TTC549 (cell line): Measurements from ENCODE around the gene ETV6.

Source experiments
- FAIRE-seq: peaks from 2 replicates; lab custom pipeline; 2012; peaks lifted over from hg19 to GRCh38; lab: Jason Lieb, UNC

Gene ETV6

DNA sequence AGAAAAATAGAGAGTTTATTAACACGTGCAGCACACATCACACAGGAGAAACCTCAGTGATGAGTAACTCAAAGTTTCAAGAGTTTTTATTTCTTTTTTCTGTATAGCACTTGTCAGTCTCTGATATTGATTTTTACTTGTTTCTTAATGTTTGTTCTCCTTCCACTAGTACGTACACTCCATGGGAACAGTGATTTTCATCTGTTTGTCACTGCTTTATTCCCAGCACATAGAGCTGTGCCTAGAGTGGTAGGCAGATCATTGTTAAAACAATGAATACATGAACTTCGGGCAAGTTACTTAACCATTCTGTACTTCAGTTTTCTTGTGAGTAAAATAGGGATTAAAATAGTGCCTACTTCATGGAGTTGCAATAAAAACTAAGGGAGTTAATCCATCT is 46.6 kb downstream of the ETV6 start:
- FAIRE-seq, result no peak

DNA sequence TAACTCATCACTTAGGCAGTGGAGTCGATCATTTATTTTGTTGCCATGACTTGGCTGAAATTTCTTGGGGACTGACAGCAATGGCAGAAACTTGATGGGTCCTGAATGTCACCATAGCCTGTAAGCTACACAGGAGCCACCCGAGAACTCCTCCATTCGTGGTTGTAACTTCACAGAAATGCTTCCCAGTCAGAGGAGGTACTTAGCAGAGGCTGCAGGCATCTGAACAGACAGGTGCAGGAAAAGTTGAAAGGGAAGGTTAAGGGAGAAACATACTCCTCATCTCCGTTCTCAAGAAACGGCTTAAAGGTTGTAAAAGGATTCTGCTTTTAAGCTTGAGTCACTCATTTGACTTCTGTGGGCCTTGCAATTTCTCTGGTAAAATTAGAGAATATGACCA is 47.7 kb downstream of the ETV6 start:
- FAIRE-seq, result no peak

DNA sequence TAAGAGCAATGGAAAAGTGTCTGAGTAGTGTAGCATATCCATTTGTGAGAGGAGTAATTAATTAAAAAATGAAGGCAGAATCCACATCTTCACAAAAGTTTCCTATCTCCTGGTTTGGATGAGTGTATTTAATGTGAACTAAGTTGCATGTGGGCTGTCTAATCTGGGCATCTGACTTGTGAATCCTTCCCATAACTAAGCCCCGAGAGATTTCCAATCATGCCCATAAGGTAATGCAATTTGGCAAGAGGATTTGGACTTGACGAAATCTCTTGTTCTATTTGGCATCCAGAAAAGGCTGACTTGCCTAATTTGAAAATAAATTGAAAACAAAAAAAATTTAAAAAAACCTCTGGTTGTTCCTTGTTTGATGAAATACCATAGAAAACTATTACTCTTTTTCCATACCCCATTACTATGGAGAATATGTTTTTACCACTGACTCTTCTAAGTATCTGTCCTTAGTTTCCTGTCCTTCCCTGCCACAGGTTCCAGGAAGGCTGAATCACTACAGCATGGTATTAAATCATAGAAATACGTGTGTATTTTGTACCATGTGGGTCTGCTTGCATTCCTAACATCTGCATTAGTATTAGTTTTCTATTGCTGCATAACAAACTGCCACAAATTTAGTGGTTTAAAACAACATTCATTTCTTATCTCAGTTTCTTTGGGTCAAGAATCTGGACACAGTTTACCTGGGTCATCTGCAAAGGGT is 48.4 kb downstream of the ETV6 start:
- FAIRE-seq, result no peak

DNA sequence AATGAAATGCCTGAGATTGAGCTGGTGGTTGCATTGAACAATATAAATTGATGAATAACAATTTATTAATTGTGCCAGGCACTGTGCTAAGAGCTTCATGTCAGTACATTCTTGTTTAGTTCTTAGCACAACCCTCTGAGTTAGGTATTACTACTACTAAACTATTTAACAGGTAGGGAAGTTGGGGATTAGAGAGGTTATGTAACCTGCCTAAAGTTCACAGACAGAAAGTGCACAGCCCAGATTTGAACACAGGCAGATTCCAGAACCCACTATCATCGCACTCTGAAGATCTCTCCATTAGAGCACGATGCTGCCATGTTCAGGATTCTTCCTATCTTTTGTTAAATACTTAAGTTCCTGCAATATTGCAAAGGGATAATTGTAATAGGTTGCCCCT is 49.3 kb downstream of the ETV6 start:
- no peak for FAIRE-seq

DNA sequence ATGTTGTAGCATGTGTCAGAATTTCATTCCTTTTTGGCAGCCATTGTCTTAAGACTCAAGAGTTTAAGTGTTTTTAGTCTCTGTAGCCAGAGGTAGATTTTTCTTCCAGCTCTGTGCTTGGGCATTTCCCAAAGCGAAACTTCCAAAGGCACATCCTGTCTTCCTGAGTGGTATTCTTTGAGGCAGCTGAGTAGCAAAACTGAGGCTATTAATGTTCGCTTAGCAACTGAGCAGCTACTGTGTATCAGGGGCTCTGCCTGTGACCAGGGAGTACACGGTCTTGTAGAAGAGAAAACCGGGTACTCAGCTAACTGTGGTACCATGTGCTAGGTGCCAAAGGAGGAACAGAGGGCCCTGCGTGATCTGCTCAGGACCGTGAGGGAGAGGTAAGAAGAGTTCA is 52.0 kb downstream of the ETV6 start:
- no peak for FAIRE-seq

DNA sequence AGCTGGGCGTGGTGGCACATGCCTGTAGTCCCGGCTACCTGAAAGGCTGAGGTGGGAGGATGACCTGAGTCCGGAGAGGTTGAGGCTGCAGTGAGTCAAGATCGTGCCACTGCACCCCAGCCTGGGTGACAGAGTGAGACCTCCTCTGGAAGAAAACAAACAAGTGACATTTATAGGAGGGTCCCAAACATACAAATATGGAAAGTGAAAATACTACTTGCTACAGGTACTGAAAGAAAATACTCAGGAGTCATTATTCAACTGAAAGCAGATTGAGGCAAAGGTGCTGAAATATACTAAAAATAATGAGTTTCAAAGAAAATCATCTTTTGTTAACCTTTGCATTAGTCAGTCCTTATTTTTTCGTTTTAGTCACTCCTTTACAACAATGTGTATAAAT is 53.5 kb downstream of the ETV6 start:
- FAIRE-seq, result no peak

DNA sequence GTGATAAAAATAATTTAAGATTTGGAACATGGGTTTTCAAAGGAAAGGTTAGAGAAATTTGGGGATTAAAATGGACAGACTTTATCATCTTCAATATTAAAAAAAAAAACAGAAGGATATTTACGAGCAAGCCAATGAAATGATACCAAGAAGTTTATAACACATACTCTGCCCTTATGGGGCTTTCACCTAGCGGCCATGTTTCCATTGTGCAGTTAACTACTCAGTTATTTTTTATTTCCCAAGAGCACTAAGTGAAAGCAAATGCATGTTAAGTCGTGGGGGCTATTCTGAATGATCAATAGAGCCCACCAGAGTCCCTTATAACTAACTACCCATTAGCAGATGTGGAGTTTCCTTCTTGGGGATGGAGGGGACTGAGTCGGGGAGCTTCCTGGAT is 53.9 kb downstream of the ETV6 start:
- FAIRE-seq, result no peak

DNA sequence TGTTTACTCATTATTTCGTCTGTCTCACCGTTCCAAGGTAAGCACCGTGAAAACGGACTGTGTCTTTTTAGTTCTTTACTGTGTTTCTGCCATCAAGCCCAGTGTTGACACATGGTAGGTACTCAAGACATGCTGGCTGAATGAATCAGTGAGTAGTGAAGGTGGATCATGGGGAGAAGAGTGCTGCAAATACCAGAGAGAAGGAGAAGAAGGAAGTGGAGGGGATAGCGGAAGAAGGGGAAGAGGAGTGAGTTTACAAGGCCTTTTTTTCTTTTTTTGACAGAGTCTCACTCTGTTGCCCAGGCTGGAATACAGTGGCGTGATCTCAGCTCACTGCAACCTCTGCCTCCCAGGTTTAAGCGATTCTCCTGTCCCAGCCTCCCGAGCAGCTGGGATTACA is 54.6 kb downstream of the ETV6 start:
- no peak for FAIRE-seq

DNA sequence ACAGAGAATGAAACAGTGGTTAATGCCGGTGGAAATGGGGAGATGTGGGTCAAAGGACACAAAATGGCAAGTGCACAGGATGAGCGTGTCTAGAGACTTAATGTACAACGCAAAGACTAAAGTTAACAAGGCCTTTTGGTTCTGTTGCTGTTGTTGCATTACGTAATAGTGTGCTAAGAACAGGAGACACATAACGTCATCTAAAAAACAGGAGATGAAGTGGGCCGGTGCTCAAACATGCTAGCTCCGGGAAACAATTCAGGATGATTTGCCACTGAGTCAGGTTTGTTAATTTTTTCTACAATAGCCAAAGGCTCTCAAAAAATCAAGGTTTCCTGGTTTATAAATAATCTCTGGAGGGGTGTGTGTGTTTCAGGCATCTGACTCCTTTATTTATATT is 55.5 kb downstream of the ETV6 start:
- FAIRE-seq, result no peak

DNA sequence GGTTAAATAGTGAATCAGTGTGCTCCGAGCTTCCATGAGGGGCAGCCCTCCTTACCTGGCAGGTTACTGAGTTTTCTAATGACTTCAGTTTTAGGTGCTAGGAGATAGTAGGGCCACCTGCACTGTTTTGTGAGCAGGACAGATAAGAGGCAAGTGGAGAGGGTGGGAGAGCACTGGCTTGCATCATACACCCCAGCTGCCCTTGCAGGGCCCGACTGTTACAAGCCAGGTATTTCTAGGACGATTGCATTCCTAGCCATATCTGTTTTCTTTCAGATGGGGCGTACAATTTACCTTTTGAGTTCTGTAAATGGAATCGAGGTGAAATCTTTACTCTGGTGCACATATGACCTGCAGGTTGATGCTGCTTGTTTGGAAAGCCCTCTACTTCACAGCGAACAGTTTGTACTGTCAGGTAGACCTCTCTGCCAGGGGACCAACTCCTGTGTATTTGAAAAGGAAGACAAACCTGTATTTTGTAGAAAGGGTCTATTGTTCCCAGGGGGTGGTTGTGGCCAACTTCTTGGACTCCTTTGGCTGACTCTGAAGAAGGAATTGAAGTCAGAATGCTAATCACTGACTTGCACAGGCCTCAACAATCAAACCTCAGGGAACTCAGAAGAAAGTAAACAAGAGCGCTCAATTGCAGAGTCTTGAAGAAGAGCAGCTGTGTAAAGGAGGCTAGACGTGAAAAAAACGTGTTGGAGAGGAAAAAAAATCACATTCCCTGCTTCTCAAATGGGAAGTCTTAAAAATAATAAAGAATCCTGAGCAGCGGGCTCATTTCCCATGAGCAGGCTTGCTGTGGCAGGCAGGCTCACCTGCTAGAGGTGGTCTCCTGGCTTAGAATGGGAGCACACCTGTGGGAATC is 57.3 kb downstream of the ETV6 start:
- no peak for FAIRE-seq

DNA sequence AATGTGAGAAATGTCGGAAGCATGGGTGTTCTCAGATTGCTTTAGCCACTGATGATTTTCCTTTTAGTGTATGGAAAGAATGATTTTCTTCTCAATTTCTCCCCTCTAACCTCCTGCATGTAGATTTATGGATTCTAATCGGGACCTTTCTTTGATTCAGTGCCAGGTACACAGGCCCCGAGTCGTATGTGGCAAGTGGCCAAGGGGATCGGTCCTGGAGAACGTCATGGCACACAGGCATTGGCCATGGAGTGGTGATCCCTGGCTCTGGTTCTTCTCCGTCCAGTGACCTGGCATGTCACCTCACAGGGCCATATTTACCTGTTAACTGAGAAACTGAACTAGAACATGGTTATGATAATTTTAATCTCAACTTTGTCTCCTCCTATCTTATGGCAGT is 58.1 kb downstream of the ETV6 start:
- FAIRE-seq, result no peak

DNA sequence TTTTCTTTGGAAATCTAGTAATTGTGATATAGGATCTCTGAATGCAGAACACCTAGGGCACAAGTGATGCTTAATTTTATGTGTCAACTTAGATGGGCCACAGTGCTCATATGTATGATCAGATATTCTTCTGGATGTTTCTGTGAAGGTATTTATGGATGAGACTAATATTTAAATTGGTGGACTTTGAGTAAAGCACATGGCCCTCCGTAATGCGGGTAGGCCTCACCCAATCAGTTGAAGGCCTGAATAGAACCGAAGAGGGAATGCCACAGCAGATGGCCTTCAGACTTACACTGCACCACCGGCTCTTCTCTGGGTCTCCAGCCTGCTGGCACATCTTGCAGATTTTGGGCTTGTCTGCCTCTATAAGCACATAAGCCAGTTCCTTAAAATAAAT is 60.0 kb downstream of the ETV6 start:
- no peak for FAIRE-seq

DNA sequence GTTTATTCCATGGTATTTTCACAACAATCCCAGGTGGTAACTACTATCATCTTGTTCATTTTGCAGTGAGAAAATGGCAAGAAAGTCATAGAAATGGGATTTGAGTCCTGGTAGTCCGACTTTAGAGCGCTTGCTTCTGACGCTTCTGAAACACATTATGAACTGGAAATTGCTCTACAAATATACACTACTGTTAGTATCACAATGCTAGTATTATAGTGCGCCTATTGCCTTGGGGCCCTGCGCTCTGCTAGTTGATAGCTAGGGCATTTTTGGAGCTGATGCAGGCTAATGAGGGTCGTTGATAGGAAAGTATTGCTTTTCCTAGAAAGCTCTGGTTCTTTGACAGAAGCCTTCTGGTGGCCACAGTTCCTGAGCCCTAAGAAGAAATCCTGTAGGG is 61.0 kb downstream of the ETV6 start:
- FAIRE-seq, result no peak

DNA sequence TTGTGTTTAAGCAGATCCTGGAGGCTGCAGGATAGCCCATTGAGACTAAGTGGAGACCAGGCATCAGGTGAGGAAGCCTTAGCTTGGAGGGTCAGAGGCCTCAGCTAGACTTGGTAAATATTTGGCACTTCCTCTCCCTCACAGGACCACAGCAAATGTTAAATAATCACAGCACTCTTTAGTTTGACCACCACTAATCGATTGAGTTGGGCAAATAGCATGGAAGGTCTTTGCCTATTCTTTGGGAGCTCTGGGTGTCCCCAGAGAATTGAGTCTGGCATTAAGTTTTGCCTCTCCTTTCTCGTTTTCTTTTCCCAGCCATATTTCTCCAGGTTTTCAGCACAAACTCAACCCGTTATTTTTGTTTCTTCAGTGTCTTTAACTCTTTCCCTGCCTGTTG is 61.4 kb downstream of the ETV6 start:
- FAIRE-seq, result no peak

DNA sequence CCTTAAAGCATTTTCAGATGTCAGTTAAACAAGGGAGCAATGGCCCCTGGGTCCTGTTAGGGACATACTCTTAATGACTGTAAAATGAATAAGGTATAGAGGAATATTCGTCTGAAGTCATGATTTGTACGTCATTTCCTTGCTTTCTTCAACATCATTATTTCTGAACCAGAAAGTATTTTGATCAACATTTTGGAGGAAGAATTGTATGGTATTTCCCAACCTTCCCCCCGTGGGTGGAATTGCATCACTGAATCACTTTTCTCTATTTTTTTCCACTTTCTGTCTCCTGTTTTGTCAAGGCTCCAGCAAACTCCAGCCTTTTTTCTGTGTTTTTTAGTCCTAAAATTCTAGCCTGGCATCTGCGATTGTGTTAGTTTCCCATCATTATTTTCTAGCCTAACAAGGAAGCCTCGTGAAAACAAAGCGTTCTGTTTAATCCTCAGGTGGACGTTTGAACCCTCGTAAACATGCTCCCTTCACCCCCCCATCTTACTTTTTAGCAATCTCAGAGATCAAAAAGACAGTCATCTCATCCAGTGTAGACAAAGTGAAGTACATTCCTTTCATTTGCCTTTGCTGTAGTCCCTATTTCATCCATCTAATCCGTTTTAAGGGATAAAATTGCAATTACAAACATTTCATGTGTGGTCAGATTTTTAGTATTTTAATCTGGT is 62.3 kb downstream of the ETV6 start:
- no peak for FAIRE-seq

DNA sequence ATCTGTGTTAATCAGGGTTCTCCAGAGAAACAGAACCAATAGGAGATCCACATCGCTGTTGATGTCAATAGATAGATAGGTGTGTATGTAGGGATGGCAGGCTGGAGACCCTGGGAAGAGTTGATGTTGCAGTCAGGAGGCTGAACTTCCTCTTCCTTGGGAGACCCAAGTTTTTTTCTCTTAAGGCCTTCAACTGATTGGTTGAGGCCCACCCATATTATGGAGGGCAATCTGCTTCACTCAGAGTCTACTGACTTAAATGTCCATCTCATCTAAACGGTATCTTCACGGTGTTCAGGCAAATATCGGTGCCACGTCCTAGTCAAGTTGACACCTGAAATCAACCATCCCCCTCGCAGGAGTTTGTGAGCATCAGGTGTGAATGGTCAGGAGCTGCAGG is 63.0 kb downstream of the ETV6 start:
- FAIRE-seq, result no peak

DNA sequence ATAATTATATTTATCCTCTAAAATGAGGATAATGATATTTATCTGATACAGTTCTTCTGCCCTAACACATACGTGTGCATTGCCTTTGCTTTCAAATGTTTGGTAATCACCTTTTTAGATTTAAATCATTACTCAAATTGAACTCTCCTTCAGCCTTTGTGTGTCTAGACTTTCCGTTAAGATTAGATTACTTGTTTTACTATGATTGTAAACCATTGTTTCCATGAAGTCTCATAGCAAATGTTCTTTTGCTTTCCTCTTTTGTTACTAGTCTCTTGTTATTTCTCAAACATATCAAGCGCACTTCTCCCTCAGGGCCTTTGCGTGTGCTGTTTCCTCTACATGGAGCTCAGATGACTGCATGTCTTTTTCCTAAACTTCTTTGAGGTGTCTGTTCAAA is 63.7 kb downstream of the ETV6 start:
- no peak for FAIRE-seq

DNA sequence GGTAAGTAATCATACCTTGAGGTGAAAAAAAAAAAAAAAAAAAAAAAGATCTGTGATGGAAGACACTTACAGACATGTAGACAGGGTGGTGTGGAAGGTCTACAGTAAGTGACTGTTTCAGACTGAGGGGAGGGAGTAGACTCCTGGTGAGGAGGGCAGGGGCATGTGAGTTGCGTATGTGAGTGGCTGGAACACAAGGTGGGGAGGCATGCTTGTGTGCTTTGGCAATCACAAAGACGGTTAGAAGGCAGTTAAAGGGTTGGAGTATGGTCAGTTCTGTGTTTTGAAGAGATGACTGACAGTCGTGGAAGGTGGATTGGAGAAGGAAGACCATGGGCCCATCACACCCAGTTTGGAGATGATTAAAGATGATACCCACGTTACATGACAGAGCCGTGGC is 65.2 kb downstream of the ETV6 start:
- FAIRE-seq, result no peak

DNA sequence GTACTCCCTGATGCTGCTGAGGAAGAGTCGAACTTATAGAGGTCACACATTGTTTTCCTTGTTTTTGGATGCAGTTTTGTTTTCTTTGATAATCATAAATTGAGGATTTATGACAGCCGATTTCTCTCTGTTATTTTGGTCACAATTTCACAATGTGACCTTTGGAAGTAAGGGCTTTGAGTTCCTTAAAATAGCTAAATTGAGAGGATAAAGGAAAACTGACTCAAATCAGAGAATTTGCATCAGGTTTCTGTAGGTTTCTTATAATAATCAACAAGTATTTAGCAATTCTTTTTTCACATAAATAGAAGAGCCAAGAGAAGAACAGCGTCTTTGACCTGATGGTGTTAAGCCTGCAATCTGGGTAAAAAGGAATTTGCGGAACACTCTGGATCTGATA is 66.1 kb downstream of the ETV6 start:
- FAIRE-seq, result no peak

DNA sequence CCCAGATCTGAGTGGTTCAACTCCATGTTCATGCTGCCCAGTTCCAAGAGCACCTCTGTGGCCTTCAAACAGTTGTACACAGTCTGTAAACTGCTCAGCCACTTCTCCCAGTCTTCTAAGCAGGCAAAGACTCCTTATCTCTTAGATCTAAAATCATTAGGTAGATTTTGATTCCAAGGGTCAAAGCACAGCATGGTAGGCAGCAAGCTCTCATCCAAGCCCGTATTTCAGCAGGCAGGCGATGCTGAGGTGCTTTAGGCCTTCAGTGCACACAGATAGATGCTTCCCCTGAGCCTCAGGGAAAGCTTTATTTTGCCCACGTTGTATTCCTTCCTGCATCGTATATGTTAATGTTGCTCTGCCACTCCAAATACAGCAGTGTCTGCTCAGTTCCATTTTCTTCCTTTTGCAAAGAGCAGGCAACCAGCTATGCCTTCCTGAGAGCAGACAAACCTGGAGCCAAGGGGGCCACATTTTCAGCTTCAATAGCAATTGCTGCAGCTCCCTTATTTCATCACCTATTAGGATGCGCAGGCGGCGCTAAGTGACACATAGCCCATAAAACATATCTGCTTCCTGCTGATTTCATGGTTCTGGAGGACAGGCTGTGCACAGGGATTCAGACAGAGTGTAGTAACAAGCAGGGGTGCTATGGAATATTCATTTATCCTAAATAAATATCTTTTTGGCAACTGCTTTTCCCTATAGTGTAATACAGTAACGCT is 67.5 kb downstream of the ETV6 start:
- no peak for FAIRE-seq

DNA sequence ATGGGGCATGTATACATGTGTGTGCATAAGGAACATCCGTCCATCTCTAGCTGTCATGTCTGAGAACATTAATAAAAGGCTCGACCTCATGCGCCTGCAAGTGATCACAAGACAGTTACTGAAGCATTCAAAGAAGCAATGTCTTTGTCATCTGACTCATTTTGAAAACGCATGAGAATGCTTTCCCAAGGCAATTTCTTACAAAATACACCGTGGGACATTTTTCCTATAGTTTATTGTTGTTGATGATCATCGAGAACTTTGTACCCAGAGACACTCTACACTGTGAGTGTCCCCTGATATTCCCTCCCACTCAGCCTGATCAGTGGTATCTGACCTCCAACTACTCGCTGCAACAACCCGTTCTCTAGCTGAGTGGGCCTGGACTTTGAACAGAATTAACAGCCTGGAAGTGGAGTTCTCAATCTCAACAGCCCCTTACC is 68.1 kb downstream of the ETV6 start:
- FAIRE-seq, result no peak

DNA sequence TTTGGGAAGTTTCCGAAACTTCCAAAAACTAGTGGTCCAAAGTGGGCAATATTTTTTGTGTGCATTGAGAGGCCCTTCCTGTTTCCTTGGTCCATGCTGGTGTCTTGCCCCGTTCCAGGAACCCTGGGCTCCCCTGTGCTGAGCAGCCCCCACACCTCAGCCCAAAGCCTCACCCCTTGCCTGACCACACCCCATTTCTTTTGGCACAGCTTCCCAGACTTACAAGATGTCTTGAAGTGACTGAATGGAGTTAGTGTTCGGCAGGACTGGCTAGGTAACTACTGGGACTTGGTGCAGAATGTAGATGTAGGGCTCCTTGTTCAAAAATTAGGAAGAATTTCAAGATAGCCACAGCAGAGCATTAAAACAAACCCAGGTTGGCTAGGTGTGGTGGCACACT is 68.6 kb downstream of the ETV6 start:
- no peak for FAIRE-seq

DNA sequence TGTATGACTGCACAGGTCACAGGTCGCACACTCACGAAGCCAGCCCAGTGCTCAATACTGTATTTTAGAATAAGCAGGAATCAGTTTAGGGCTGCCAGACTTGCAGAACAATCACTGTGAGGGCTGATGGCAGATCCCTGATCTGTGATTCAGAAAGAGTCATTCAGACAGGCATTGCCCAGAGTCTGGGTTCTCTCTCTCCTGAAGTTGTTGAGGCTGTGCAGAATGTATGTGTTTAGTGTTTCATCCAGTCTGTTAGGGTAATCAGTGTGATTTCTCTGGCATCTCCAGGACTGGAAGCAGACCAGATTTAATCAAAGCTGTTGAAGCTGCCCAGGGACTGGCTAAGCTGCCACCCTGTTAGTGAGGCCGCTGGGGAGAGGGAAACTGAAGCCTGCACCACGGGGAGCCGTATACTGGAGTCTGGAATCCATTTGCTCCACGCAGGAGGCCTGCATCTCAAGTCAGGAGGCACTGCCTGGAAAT is 69.3 kb downstream of the ETV6 start:
- FAIRE-seq, result no peak
